Vagina (tissue), 2 donors: Measurements from ENCODE around the gene SPRED3.

Experiments used
- POLR2A ChIP-seq, 2 donors: fragments of 450-650 bp; IDR thresholded peaks; one replicate each; pipeline ENCODE4 v1.6.1; 2017; ENCODE audit warnings: antibody characterized with exemption in 2 of 2, mild to moderate bottlenecking in 2 of 2, moderate library complexity in 2 of 2
- POLR2AphosphoS5 ChIP-seq, 2 donors: sonication (generic); formaldehyde crosslinking; IDR thresholded peaks; one replicate each; pipeline ENCODE4 v1.9.0; 2017; ENCODE audit warnings: antibody characterized with exemption in 2 of 2, mild to moderate bottlenecking in 2 of 2, low read depth in 1 of 2; ENCODE audit not compliant: insufficient read depth in 1 of 2
- TF ChIP-seq, protein P1 (sequence below), 3 experiments: fragments of 450-650 bp in 2 of 3; fragments of 200-600 bp in 1 of 3; sonication (generic) in 1 of 3; IDR thresholded peaks; one replicate each; pipeline ENCODE4 v1.5.1; 2017 to 2019; ENCODE audit warnings: antibody characterized with exemption in 3 of 3, mild to moderate bottlenecking in 2 of 3, moderate library complexity in 2 of 3

DNA sequence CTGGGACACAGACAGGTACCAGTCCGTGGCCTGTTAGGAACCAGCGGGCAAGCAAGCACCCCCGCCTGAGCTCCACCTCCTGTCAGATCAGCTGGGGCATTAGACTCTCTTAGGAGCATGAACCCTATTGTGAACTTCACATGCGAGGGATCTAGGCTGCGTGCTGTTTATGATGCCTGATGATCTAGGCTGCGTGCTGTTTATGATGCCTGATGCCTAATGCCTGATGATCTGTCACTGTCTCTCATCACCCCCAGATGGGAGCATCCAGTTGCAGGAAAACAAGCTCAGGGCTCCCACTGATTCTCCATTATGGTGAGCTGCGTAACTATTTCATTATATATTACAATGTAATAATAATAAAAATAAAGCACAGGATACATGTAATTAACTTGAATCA is 33.9 kb downstream of the SPRED3 start:
- TF ChIP-seq, protein P1, sequence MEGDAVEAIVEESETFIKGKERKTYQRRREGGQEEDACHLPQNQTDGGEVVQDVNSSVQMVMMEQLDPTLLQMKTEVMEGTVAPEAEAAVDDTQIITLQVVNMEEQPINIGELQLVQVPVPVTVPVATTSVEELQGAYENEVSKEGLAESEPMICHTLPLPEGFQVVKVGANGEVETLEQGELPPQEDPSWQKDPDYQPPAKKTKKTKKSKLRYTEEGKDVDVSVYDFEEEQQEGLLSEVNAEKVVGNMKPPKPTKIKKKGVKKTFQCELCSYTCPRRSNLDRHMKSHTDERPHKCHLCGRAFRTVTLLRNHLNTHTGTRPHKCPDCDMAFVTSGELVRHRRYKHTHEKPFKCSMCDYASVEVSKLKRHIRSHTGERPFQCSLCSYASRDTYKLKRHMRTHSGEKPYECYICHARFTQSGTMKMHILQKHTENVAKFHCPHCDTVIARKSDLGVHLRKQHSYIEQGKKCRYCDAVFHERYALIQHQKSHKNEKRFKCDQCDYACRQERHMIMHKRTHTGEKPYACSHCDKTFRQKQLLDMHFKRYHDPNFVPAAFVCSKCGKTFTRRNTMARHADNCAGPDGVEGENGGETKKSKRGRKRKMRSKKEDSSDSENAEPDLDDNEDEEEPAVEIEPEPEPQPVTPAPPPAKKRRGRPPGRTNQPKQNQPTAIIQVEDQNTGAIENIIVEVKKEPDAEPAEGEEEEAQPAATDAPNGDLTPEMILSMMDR (IDR thresholded peaks at IDR 0.05): no peak
- TF ChIP-seq POLR2AphosphoS5 (IDR thresholded peaks at IDR 0.05; ENCODE audit: insufficient read depth in 1 of 2, low read depth in 1 of 2): no peak
- no peak for TF ChIP-seq POLR2A (IDR thresholded peaks at IDR 0.05)
